ENCODE data around the gene RND1. TPM values are rescaled to one million over a fixed set of nuclear protein-coding genes. Genes with fewer than 3 reads are reported as not detected.
A peak's percentile ranks its signal among the peaks of the same experiment; 100 is the strongest.

RND1 gene
- total and polyA plus RNA-seq, 2 of the 13 experiments (the other 11 are each of a cell fraction or from before 2014, with no cell fraction given): 1.8 to 1.9 TPM

DNA sequence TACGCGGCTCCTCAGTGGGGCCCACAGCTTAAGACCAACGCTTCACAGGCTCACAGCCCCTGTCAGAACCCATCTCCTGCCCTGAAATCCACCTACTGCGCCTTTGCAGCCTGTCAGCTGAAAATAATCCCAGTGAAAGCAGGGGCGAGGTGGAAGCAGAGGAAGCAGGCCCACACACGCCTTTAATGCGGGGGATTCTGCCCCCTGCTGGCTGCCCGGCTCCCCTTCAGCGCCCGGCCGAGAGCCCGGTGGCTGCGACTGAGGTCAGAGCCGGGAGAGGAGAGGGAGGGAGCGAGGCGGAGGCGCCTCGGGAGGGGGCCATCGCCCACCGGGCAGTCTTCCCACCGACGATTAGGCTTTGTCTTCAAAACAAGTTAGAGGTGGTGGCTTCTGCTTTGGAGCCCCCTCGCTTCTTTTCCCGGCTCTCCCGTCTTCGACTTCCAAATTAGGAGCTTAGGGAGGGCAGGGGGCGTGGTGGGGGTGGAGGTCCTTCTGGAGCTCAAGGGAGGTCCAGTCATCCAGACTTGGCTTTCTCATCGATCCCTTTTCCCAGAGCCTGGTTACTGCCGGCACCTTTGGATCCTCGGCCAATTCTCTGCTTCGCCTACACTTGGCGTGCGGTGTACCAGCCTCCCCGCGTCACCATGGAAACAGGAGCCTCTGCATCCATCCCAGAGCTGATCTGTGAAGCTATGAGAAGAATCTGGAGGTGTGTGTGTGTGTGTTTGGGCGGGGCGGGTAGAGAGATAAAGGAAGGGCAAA, 25.2 kb upstream of the RND1 start (continued):
- TF ChIP-seq ZNF766 (CRISPR knock-in tag; IDR thresholded peaks at IDR 0.05; ENCODE audit: borderline replicate concordance): no peak
- TF ChIP-seq ZNF501 (CRISPR knock-in tag; IDR thresholded peaks at IDR 0.05): no peak; the same call in 1 of the 2 replicates
- no peak for TF ChIP-seq E2F5 (CRISPR knock-in tag; conservative IDR thresholded peaks at IDR 0.05)
- no peak for TF ChIP-seq MXI1 (IDR thresholded peaks at IDR 0.05; ENCODE audit: borderline replicate concordance, low read depth, low read length)
- TF ChIP-seq, protein P1, sequence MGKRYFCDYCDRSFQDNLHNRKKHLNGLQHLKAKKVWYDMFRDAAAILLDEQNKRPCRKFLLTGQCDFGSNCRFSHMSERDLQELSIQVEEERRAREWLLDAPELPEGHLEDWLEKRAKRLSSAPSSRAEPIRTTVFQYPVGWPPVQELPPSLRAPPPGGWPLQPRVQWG (CRISPR knock-in tag; IDR thresholded peaks at IDR 0.05; ENCODE audit: borderline replicate concordance, low read depth): no peak
- no peak for TF ChIP-seq MTA1 (CRISPR knock-in tag; IDR thresholded peaks at IDR 0.05; ENCODE audit: borderline replicate concordance)
- TF ChIP-seq ZNF605 (CRISPR knock-in tag; IDR thresholded peaks at IDR 0.05): no peak
- 0 out of 2 replicates have a peak, but pooled peaks have one; percentile 24 for TF ChIP-seq ZKSCAN8 (CRISPR knock-in tag; IDR thresholded peaks at IDR 0.05; ENCODE audit: borderline replicate concordance)
- TF ChIP-seq ZNF780A (CRISPR knock-in tag; IDR thresholded peaks at IDR 0.05): no peak
- TF ChIP-seq, protein P2, sequence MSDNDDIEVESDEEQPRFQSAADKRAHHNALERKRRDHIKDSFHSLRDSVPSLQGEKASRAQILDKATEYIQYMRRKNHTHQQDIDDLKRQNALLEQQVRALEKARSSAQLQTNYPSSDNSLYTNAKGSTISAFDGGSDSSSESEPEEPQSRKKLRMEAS (IDR thresholded peaks at IDR 0.05): peak; percentile 47; the same call in 1 of the 2 replicates
- TF ChIP-seq ZNF350 (CRISPR knock-in tag; IDR thresholded peaks at IDR 0.05; ENCODE audit: borderline replicate concordance, low read depth): peak; percentile 66; the same call in 1 of the 2 replicates
- TF ChIP-seq ZNF839 (CRISPR knock-in tag; IDR thresholded peaks at IDR 0.05; ENCODE audit: borderline replicate concordance): no peak
- no peak for TF ChIP-seq ADNP (CRISPR knock-in tag; IDR thresholded peaks at IDR 0.05)
- no peak for TF ChIP-seq TCF7L2 (IDR thresholded peaks at IDR 0.05; ENCODE audit: low read depth, low read length)
- TF ChIP-seq ZNF850 (CRISPR knock-in tag; conservative IDR thresholded peaks at IDR 0.05): no peak
- TF ChIP-seq PHB2 (IDR thresholded peaks at IDR 0.05; ENCODE audit: partially characterized antibody): no peak
- TF ChIP-seq, protein P3, sequence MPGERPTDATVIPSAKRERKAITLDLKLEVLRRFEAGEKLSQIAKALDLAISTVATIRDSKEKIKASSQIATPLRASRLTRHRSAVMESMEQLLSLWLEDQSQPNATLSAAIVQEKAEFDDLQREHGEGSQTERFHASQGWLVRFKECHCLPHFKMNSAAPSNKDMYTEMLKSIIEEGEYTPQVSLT (CRISPR knock-in tag; IDR thresholded peaks at IDR 0.05; ENCODE audit: borderline replicate concordance, low read depth): no peak
- no peak for TF ChIP-seq HOXA9 (CRISPR knock-in tag; IDR thresholded peaks at IDR 0.05; ENCODE audit: borderline replicate concordance)
- TF ChIP-seq KLF12 (CRISPR knock-in tag; IDR thresholded peaks at IDR 0.05; ENCODE audit: borderline replicate concordance): no peak
- no peak for TF ChIP-seq ZNF3 (CRISPR knock-in tag; IDR thresholded peaks at IDR 0.05)
- no peak for TF ChIP-seq PRMT3 (CRISPR knock-in tag; IDR thresholded peaks at IDR 0.05; ENCODE audit: borderline replicate concordance, low read depth)
- no peak for TF ChIP-seq TRIM24 (CRISPR knock-in tag; IDR thresholded peaks at IDR 0.05)
- no peak for TF ChIP-seq BCLAF1 (IDR thresholded peaks at IDR 0.05)
- TF ChIP-seq, protein P4, sequence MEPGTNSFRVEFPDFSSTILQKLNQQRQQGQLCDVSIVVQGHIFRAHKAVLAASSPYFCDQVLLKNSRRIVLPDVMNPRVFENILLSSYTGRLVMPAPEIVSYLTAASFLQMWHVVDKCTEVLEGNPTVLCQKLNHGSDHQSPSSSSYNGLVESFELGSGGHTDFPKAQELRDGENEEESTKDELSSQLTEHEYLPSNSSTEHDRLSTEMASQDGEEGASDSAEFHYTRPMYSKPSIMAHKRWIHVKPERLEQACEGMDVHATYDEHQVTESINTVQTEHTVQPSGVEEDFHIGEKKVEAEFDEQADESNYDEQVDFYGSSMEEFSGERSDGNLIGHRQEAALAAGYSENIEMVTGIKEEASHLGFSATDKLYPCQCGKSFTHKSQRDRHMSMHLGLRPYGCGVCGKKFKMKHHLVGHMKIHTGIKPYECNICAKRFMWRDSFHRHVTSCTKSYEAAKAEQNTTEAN (CRISPR knock-in tag; conservative IDR thresholded peaks at IDR 0.05): no peak
- no peak for TF ChIP-seq PHF5A (CRISPR knock-in tag; IDR thresholded peaks at IDR 0.05; ENCODE audit: low read depth, unreplicated experiment)

Measured in HepG2 (cell line).